HK-2 (cell line): Measurements from ENCODE around the gene RFXANK.

Source experiments
- DNase-seq: peaks from one replicate; pipeline ENCODE4 v3.0.0-alpha.2; 2018; ENCODE audit not compliant: unreplicated experiment

RFXANK gene

GRCh38 chr19:19229701-19230100 lies 37.6 kb downstream of the RFXANK start:
- DNase-seq: no peak

DNA sequence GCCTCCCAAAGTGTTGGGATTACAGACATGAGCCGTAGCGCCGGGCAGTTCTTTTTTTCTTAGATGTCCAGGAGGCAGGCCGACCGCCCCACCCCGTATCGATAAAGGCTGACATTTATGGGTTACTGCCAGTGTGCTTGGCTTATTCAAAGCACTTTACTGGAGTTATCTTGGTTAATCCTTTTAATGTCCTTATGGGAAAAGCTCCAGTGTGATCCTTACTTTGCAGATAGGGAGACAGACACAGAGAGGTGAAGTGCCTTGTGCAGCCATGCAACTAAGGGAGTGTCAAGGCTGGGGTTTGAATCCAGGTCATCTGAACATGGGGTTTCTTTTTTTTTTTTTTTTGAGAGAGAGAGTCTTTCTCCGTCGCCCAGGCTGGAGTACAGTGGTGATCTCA lies 38.9 kb downstream of the RFXANK start:
- no peak for DNase-seq

DNA sequence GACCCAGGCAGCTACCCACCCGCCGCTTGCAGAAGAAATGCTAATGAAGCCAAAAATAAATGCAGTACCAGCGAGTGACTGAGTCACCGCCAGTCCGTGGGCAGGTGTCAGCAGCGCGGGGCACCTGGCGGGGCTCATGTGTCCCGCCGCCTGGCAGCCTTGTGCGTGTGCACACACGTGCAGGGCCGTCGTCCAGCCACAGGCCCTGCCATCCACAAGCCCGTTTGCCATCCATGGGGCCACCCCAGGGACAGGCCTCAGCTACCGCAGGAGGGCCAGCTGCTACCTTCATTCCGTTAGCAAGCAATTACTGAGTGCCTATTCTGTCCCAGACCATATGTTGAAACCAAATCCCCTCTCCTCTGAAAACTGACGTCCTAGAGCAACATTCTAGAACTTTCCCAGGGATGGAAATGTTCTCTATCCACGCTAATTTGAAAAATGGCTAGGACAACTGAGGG lies 40.2 kb downstream of the RFXANK start:
- no peak for DNase-seq

DNA sequence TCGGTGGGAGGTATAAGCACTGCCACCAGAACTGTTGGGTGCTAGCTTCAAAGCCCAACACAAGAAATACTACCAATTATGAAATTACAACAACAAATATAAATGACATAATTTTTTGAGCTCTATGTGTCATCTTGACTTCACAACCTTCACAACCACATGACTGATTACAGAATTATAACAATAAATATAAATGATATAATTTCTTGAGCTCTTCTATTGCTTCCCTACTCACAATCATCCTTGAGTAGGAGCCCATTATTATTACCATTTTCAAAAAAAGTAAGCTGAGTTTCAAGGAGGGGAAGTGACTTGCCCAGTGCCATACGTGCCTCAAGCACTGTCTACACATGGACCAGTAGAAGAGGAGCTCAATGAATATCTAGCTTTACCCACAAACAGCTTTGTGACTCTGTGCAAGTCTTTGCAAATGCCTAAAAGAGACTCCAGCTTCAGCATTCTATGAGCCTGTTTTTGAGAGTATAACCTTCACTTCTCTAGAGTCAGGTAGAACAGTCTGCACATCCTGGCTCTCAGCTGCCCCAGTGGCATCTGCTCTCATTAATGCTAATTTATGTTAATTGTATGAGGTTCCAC lies 42.3 kb downstream of the RFXANK start:
- no peak for DNase-seq

DNA sequence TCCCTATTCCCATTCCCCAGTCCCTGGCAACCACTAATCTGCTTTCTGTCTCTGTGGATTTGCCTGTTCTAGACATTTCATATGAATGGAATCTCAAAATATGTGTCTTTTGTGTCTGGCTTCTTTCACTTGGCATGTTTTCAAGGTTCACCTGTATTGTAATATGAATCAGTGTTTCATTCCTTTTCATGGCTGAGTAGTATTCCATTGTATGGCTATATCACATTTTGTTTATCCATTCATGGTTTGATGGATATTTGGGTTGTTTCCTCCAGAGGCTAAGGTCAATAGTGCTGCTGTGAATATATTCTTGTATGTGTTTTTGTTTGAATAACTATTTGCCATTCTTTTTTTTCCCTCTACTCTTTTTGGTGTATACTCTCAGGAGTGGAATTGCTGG lies 44.1 kb downstream of the RFXANK start:
- DNase-seq: no peak

DNA sequence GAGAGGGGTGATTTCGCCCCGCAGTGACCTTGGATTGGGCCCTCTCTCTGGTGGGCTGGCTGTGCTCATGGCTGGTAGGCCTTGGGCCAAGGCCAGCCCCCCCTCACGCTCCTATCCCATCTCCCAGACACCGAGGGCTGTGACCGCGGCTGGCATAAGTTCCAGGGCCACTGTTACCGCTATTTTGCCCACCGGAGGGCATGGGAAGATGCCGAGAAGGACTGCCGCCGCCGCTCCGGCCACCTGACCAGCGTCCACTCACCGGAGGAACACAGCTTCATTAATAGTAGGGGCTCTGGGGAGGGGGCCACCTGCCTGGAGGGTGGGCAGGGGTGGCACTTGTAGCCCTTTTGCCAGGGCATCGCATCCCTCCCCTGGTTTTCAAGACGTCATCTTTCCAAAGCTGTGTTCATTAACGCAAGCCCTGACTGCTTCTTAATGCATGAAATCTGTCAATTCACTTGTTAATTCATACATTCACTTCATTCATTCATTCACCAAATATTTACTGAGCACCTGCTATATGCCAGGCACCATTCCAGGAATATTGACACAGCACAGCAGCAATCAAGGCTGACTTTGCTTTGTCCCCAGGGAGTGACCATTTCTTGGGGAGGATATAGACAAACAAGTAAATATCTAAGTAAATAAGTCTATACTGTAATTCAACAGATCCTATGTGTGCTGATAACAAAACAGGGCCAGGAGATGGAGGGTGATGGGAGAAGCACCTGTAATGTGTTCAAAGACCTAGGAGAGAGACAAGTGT lies 46.3 kb downstream of the RFXANK start:
- DNase-seq: no peak

- no peak for DNase-seq
Observed at GRCh38 chr19:19239675-19240074, 47.6 kb downstream of the RFXANK start.

- no peak for DNase-seq
Observed at GRCh38 chr19:19240476-19240875, 48.4 kb downstream of the RFXANK start.

GRCh38 chr19:19250196-19250801 lies 58.2 kb downstream of the RFXANK start:
- no peak for DNase-seq
